GM18873 (cell line): ENCODE measurements around the gene ARHGAP32.

ENCODE experiments used
- ATAC-seq: cut with Tn5 transposase; IDR thresholded peaks from one replicate; pipeline ENCODE4 v1.9.1; 2021; ENCODE audit warnings: mild to moderate bottlenecking, moderate library complexity, moderate number of reproducible peaks; ENCODE audit not compliant: unreplicated experiment, low FRiP score

ARHGAP32 gene

GRCh38 chr11:128963744-128964325 is 228.3 kb downstream of the ARHGAP32 start:
- ATAC-seq: no peak

DNA sequence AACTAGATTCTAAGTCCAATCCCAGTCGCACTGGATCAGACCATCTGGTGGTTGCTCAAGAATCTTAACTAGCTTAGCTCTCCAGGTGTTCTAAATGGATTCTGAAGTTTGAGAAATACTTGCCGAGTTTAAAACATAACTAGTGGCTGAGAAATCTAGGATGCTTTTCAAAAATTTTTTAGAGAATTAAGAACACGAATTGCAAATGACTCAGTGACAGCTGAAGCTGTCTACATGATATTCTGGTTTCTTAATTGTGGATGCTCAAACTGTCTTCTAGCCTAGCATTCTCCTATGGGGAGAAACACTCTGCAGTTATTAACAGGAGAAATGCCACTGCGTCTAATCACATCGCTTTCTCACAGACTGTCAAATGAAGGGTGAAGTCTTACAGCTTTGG is 229.2 kb downstream of the ARHGAP32 start:
- ATAC-seq: no peak

DNA sequence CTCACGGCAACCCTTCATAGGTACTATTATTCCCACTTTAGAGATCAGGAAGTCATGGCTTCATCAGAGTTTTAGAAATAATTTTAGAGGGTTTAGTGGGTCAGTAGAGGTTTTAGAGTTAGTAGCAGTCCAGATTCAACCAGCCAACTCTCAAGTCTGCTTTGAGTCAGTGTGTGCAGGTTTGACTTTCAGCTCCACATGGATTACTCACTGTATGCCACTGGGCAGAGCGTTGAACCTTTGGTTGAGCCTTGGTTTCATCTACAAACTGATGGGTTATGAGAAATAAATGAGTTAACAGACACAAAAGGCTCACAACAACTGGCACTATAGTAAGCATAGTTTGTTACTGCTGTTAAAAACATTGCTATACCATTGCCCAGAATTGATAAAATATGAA is 230.5 kb downstream of the ARHGAP32 start:
- ATAC-seq: no peak

GRCh38 chr11:128957202-128957482 is 235.0 kb downstream of the ARHGAP32 start:
- ATAC-seq: no peak

DNA sequence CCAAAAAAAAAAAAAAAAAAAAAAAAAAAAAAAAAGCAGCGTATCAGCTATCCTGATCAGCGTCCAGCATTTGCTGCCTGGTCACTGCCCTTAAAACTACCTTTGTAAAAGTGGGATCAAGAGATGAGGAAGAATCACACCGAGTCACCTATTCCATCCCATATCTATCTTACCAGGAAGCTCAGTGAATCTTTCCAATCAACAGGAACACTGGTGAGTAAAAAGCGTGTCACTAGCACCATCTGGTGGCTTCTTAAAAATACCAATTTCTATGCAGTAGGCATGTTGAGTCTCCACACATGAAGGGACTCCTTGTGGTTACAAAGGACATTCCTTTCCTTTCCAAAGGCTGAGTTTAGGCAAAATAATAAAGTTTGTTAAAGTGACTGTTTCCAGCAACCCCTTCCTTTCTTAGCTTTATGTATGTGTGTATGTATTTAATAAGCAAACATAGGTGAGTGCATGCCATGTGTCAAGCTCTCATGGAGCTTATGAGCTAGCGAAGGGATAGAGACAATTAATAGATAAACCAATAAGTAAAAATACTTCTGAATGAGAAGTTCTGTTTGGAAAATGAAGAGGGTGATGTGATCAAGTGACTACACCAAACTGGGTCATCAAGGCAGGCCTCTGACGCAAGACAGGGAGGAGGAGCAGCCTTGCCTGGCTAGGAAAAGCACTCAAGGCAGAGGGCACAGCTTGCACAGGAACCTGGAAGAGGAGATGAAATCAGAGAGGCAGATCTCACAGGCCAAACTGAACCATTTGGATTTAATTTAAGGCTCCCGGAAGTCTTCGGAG is 235.5 kb downstream of the ARHGAP32 start:
- ATAC-seq: peak; percentile 61

DNA sequence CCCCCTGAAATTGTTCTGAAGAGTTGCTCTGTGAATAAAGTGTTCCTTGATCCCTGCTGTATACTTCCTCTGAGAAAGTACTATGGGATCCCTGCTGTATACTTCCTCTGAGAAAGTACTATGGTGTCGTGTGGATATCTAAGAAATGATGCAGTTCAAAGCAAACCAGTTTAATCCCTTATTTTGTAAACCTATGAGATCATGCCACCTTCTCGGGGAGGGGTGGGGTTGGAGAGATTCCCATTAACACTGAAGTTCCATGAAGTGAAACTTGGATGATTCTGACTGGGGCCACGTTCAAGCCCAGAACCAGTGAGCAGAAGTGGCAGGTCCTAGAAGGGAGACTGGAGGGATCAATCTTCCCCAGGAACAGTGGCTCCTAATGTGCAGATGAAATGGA is 236.5 kb downstream of the ARHGAP32 start:
- ATAC-seq: no peak

- no peak for ATAC-seq
Measured at GRCh38 chr11:128953151-128953550, 239.0 kb downstream of the ARHGAP32 start.

DNA sequence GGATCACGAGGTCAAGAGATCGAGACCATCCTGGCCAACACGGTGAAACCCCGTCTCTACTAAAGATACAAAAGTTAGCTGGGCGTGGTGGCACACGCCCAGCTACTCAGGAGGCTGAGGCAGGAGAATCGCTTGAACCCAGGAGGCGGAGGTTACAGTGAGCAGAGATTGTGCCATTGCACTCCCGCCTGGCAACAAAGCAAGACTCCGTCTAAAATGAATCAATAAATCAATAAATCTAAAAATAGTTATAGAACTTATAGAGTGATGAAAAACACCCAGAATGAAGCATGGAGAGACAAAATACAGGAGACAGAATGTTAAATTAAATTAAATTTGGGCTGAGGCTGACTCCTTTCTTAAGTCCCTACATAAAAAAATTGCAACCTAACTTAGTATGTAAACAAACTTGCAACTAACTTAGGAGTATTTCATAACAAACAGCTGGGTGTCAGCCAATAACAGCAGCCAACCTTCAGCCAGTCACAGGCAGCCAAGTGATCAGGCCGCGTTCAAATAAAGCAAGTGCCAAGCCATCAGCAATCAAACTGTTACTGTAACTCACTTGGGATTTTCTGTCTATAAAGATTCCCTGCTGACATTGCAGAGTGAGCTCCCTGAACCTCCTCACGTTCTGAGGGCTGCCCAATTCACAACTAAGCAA is 242.2 kb downstream of the ARHGAP32 start:
- no peak for ATAC-seq

DNA sequence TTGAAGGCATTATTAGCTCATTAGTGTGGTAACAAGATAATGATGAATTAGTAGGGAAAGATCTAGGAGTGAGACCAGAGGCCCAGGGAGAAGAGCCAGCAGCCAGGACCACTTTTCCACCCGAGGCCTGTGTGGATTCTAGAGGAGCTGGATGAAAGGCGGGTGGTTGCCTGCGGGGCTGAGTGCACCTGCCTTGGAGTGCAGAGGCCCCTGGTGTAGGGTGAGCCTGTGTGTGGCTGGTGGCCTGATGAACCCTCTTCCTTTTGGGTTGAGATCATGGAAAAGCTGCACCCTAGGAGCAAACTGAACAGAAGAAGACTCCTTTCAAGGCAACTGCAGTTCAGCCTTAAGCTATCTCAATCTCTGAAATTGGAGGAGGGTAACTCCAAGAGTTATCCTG is 243.5 kb downstream of the ARHGAP32 start:
- no peak for ATAC-seq

DNA sequence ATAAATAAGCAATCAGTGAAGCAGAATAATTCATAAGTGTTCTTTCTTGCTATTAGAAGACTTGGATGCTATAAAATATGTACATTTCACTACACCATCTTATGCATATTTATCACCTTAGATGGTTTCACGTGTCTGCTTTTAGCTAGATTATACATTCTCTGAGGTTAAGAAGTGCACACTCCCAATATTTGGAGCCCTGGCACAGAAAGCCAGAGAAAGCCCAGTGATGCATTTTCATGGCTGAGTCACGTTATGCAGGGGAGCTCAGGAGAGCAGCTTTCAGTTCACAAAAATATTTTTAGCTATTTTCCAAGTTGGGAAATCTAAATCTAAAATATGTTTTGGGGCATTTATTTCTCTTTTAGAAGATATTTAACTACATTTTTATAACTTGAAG is 244.4 kb downstream of the ARHGAP32 start:
- no peak for ATAC-seq

GRCh38 chr11:128946648-128947047 is 245.5 kb downstream of the ARHGAP32 start:
- ATAC-seq: no peak

DNA sequence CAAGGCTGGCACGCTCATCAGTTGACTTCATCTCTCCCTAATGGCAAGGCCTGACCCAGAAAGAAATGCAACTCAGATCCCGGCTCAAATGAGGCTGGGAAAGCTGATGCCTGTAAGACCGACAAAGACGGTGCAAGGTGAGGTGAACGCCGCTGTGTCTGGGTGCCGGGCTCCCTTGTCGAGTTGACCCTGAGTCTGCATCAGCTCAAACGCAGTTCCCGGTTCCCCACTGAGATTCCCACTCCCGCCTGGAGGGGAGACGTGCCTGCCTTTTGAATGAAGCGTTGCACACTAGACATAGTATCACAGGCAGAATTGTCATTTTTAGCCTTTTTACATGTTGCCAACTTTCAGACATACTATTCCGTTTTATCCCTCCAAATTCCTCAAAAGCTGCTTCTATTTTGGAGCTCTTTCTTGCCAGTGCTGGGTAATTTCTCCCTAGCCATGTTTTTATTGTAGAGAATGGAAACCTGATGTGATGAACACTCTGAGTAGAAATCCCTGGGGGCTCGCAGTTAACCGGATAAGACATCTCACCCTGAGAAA is 248.6 kb downstream of the ARHGAP32 start:
- no peak for ATAC-seq

DNA sequence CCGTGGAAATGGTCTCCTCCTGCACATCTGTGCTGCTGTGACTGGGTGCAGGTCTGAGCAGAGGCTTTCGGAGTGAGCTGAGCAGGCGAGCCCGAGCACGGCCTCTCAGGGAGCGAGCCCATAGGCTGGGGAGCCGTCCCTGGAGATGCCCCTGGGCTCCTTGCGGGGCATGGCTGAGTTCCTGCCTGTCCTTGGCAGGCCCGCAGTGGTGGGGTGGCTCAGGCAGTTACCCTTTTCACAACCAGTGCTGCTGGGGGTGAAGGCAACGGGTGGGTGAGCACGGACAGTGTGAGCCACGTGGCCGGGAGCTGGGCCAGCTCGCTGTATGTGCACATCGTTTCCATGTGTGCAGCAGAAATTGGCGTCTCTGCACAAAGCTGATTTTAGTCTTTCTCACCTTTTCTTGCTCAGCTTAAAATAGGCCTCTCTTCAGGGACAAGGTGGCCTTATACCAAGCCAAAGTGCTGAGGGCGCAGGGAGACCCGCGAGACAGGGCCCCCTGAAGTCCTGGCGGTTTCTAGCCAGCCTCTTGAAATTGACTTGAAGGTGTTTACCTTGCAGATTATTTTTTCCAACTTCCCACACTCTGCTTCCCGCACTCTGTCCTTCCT is 249.2 kb downstream of the ARHGAP32 start, which contains the start of gene TP53AIP1:
Gene TP53AIP1, minus strand, starts transcription at position 55 of the 611 bp plus-strand sequence. CDS start 5,053 bp downstream, outside the sequence.
- no peak for ATAC-seq

- no peak for ATAC-seq
Measured at GRCh38 chr11:128942272-128942612, 249.9 kb downstream of the ARHGAP32 start.

DNA sequence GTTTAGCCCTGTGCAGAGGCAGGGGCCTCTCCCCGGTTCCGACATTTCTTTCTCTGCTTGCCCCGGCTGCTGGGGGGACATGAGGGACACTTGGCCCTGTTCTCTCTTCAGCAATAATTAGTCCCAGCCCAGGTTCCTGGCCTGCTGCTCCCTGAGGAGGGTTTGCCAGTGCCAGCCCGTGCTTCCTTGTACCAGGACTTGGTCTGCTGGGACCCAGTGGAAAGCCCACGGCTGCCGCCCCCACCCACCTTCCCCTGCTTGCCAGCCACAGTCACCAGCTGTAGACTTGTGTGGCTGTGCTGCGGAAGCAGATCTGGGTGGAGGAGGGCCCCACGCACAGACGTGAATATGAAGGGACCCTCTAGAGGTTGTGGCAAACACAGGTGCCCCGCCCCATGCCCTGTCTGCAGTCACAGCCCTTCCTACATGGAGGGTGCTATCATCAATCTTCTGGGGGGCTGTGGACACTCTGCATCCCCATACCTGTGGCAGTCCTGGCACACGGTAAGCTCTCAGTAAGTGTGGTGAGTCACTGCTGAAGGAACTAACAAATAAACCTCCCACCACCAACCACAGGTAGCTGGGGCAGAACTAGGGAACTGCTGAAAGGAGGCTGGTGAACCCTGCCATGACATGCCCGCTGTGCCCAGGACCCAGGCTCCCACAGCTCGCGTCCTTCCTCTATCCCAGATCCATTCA is 250.4 kb downstream of the ARHGAP32 start:
- no peak for ATAC-seq

DNA sequence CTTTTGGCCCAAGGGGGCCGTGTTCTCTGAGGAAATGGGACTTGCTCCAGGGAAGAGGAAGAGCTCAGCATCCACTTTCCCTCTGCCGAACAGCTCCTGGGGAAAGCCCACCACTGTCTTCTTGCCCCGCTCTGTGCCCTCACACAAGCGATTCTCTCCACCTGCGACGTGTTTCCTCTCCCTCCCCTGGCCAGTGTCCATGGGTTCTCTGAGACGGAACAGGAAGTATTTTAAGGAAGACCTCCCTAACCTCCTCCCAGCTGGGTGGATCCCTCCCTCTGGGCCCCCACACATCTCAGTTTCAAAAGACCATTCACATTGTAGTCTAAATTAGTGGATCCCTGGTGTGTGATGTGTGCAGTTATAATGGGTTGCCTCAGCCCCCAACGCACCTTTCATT is 251.0 kb downstream of the ARHGAP32 start:
- ATAC-seq: no peak

DNA sequence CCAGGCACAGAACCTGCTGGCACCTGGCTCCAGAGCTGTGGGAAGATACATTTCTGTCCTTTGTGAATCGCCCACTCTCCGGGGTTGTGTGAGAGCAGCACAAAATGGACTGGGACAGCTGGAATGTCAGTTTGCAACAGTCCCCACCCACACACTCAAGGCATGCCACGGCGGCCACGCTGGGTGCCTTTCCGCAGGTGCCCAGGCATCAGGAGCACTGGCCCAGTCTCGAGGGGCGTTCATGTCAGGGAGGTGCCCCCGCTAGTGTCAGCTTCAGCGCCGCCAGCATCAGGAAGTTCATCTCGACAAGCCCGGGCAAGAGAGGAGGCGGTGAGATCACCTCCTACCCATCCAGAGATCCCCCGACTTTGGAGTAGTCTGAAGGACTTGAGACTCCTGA is 251.5 kb downstream of the ARHGAP32 start:
- ATAC-seq: no peak

DNA sequence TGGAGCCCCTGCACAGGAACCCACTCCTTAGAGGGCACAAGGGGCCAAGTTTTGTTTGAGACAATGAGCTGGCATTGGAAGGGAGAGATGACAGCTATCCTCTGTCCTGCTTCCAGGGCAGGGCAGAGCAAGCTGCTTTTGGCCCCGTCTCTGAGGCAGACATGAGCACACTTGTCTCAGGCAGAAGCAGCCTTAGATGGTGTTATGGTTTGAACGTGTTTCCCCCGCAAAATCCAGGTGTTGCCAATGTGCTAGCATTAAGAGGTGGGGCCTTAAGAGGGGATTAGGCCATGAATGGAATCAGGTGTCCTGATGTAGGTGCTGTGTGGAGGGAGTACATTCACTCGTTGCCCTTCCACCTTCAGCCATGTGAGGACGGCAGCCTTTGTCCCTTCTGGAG is 252.0 kb downstream of the ARHGAP32 start:
- ATAC-seq: no peak

- ATAC-seq: no peak
Measured at GRCh38 chr11:128939591-128939990, 252.5 kb downstream of the ARHGAP32 start.

DNA sequence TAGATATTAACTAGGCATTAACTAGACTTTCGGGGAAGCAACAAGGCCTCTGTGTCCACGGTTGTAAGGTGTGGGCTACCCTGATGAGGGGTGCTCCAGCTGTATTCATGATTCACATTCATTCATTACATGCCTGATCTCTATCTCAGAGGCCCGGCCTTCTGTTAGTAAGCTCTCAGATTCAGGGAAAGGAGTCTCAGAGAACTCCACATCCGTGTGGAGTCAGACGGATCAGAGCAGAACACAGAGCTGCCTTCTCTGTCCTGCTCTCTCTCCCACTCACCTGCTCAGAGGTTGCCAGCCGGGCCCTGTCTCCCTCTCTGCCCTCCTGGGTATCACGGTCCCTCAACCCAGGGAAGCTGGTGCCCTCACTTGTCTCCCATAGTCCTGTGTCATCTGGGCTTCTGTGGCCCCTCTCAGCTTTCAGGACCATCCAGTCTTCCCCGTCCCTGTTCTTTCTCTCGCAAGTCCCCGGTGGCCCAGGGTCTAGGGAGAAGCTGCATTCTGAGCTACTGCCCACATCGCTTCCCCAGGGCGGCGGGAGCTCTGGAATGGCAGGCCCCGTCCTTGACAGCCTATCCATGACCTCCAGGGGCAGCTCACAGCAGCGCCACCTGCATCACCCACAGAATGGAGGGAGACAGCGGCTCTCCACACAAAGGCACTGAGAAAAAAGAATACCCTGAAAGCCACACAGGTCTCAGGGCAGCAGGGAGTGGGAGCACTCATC is 253.8 kb downstream of the ARHGAP32 start:
- ATAC-seq: no peak
